ENCODE data around the gene KCNQ1OT1.

DNA sequence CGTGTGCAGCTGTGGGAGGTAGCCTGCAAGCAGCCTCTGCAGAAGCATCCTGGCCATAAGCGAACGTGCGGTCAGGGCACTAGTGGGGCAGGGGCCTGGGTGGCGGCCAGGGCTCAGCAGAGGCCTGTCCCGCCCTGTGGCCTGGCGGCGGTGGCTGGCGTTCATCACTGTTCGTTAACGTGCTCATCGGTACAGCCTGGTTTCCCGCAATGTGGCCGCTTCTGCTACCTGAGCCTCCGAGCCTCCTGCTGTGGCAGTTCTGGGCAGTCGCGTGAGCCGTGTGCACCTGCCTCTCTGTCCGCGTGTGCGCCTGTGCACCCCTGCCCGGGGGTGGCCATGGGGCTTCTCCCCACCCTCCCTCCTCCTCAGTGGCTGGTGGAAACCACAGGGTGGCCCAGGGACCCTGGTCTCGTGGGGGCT lies 117.9 kb downstream of the KCNQ1OT1 start:
- no peak for TF ChIP-seq ZBTB20 (tag by site-specific recombination; IDR thresholded peaks at IDR 0.05)
- no peak for TF ChIP-seq ZNF138 (tag by site-specific recombination; IDR thresholded peaks at IDR 0.05; ENCODE audit: borderline replicate concordance)
- TF ChIP-seq ZNF37A (tag by site-specific recombination; IDR thresholded peaks at IDR 0.05), result no peak
- TF ChIP-seq, protein P1, sequence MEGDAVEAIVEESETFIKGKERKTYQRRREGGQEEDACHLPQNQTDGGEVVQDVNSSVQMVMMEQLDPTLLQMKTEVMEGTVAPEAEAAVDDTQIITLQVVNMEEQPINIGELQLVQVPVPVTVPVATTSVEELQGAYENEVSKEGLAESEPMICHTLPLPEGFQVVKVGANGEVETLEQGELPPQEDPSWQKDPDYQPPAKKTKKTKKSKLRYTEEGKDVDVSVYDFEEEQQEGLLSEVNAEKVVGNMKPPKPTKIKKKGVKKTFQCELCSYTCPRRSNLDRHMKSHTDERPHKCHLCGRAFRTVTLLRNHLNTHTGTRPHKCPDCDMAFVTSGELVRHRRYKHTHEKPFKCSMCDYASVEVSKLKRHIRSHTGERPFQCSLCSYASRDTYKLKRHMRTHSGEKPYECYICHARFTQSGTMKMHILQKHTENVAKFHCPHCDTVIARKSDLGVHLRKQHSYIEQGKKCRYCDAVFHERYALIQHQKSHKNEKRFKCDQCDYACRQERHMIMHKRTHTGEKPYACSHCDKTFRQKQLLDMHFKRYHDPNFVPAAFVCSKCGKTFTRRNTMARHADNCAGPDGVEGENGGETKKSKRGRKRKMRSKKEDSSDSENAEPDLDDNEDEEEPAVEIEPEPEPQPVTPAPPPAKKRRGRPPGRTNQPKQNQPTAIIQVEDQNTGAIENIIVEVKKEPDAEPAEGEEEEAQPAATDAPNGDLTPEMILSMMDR (tag by site-specific recombination; IDR thresholded peaks at IDR 0.05), result no peak

Data from HEK293 (cell line).